Liver (tissue), 3 donors: ENCODE data around the gene SPATA31C1.

Experiments
- JUND ChIP-seq, 2 donors: IDR thresholded peaks; 2 replicates each; pipeline ENCODE4 v1.6.1; 2016; ENCODE audit warnings: antibody characterized with exemption in 2 of 2
- REST ChIP-seq: IDR thresholded peaks from 2 replicates; pipeline ENCODE4 v1.6.1; 2016; ENCODE audit warnings: antibody characterized with exemption, mild to moderate bottlenecking
- SP1 ChIP-seq: IDR thresholded peaks from 2 replicates; pipeline ENCODE4 v1.6.1; 2018; ENCODE audit warnings: antibody characterized with exemption, mild to moderate bottlenecking
- TAF1 ChIP-seq: conservative IDR thresholded peaks from 2 replicates; pipeline ENCODE4 v1.6.1; 2016; ENCODE audit warnings: antibody characterized with exemption, mild to moderate bottlenecking
- TF ChIP-seq, protein P1 (sequence below): IDR thresholded peaks from 2 replicates; pipeline ENCODE4 v1.6.1; 2016; ENCODE audit warnings: antibody characterized with exemption
- TF ChIP-seq, protein P2 (sequence below): fragments of 150-350 bp; IDR thresholded peaks from 2 replicates; pipeline ENCODE4 v1.5.1; 2017; ENCODE audit warnings: improper control_type of control experiment, low read depth, low read length; ENCODE audit not compliant: missing input control
- donor health status: healthy.
- donor health status: healthy.

DNA sequence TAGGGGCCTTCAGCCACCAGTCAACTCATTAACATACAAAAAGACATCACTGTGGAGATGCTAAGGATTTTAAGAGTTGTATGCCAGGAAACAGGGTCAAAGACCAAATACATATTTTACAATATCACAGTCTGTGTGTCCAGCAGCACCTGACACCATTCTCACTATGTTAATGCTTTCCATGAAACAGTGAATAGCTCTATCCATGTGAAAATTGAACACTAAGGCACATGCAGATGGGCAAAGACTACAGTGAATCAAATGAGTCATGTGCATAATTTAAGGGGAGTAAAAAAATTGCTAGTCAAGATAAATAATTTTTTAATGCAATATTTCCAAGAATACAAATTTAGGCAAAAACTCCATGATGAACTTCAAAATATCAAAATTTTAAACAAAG lies 42.7 kb upstream of the SPATA31C1 start:
- no peak for TF ChIP-seq JUND (IDR thresholded peaks at IDR 0.05)
- TF ChIP-seq TAF1: no peak
- TF ChIP-seq, protein P1, sequence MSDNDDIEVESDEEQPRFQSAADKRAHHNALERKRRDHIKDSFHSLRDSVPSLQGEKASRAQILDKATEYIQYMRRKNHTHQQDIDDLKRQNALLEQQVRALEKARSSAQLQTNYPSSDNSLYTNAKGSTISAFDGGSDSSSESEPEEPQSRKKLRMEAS: no peak
- TF ChIP-seq, protein P2, sequence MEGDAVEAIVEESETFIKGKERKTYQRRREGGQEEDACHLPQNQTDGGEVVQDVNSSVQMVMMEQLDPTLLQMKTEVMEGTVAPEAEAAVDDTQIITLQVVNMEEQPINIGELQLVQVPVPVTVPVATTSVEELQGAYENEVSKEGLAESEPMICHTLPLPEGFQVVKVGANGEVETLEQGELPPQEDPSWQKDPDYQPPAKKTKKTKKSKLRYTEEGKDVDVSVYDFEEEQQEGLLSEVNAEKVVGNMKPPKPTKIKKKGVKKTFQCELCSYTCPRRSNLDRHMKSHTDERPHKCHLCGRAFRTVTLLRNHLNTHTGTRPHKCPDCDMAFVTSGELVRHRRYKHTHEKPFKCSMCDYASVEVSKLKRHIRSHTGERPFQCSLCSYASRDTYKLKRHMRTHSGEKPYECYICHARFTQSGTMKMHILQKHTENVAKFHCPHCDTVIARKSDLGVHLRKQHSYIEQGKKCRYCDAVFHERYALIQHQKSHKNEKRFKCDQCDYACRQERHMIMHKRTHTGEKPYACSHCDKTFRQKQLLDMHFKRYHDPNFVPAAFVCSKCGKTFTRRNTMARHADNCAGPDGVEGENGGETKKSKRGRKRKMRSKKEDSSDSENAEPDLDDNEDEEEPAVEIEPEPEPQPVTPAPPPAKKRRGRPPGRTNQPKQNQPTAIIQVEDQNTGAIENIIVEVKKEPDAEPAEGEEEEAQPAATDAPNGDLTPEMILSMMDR: no peak
- no peak for TF ChIP-seq REST
- TF ChIP-seq SP1: no peak
